ENCODE data around the gene NFX1.

Gene NFX1

GRCh38 chr9:33267151-33267767 is 23.1 kb upstream of the NFX1 start:
- H3K27me3 ChIP-seq (ENCODE audit: insufficient read depth, low read length) = no peaks in the 10 kb centered on the region
- H3K9me3 ChIP-seq (ENCODE audit: insufficient read depth, low read depth, low read length) = no peaks in the 10 kb centered on the region
- H3K4me3 ChIP-seq (ENCODE audit: low read length) = no peak overlapping the region
- H3K9ac ChIP-seq (ENCODE audit: low read depth, low read length) = no peak overlapping the region
- peaks cover 10% of the 10 kb centered on the region for H3K4me1 ChIP-seq (ENCODE audit: insufficient read depth, low read length)
- H3K27ac ChIP-seq (ENCODE audit: low read depth, low read length) = no peak overlapping the region
- peaks cover 57% of the 10 kb centered on the region for H3K36me3 ChIP-seq (ENCODE audit: insufficient read depth, low read length)

GRCh38 chr9:33270146-33270545 is 20.2 kb upstream of the NFX1 start:
- peaks cover 6% of the 10 kb centered on the region for H3K4me1 ChIP-seq (ENCODE audit: insufficient read depth, low read length)
- peaks cover 77% of the 10 kb centered on the region for H3K36me3 ChIP-seq (ENCODE audit: insufficient read depth, low read length)
- WGBS = 91% methylated on average over 3 of the region's 3 CpGs
- no peaks in the 10 kb centered on the region for H3K27me3 ChIP-seq (ENCODE audit: insufficient read depth, low read length)
- no peak overlapping the region for H3K9ac ChIP-seq (ENCODE audit: low read depth, low read length)
- H3K27ac ChIP-seq (ENCODE audit: low read depth, low read length) = no peak overlapping the region
- no peak overlapping the region for H3K4me3 ChIP-seq (ENCODE audit: low read length)
- H3K9me3 ChIP-seq (ENCODE audit: insufficient read depth, low read depth, low read length) = no peaks in the 10 kb centered on the region

GRCh38 chr9:33272061-33272460 is 18.3 kb upstream of the NFX1 start:
- Histone ChIP-seq H3K9me3 (ENCODE audit: insufficient read depth, low read depth, low read length) (no peaks in the 10 kb centered on the region), H3K27me3 (ENCODE audit: insufficient read depth, low read length) (no peaks in the 10 kb centered on the region), H3K9ac (ENCODE audit: low read depth, low read length) (no peak overlapping the region), H3K36me3 (ENCODE audit: insufficient read depth, low read length) (peaks cover 88% of the 10 kb centered on the region), H3K4me1 (ENCODE audit: insufficient read depth, low read length) (no peaks in the 10 kb centered on the region), H3K4me3 (ENCODE audit: low read length) (no peak overlapping the region), H3K27ac (ENCODE audit: low read depth, low read length) (no peak overlapping the region)
- 100% methylated on average over 1 of the region's 1 CpG for WGBS

GRCh38 chr9:33273266-33273971 is 16.9 kb upstream of the NFX1 start:
- H3K4me3 ChIP-seq (ENCODE audit: low read length) = no peak overlapping the region
- no peaks in the 10 kb centered on the region for H3K9me3 ChIP-seq (ENCODE audit: insufficient read depth, low read depth, low read length)
- no peaks in the 10 kb centered on the region for H3K4me1 ChIP-seq (ENCODE audit: insufficient read depth, low read length)
- H3K36me3 ChIP-seq (ENCODE audit: insufficient read depth, low read length) = peaks cover 88% of the 10 kb centered on the region
- H3K27ac ChIP-seq (ENCODE audit: low read depth, low read length) = no peak overlapping the region
- H3K27me3 ChIP-seq (ENCODE audit: insufficient read depth, low read length) = no peaks in the 10 kb centered on the region
- WGBS = 94% methylated on average over 2 of the region's 3 CpGs
- no peak overlapping the region for H3K9ac ChIP-seq (ENCODE audit: low read depth, low read length)

GRCh38 chr9:33273972-33274328 is 16.4 kb upstream of the NFX1 start:
- WGBS = 96% methylated on average over 2 of the region's 2 CpGs
- Histone ChIP-seq H3K4me1 (ENCODE audit: insufficient read depth, low read length) (no peaks in the 10 kb centered on the region), H3K9ac (ENCODE audit: low read depth, low read length) (no peak overlapping the region), H3K27ac (ENCODE audit: low read depth, low read length) (no peak overlapping the region), H3K27me3 (ENCODE audit: insufficient read depth, low read length) (no peaks in the 10 kb centered on the region), H3K9me3 (ENCODE audit: insufficient read depth, low read depth, low read length) (no peaks in the 10 kb centered on the region), H3K4me3 (ENCODE audit: low read length) (no peak overlapping the region), H3K36me3 (ENCODE audit: insufficient read depth, low read length) (peaks cover 88% of the 10 kb centered on the region)

GRCh38 chr9:33277484-33277883 is 12.8 kb upstream of the NFX1 start:
- Histone ChIP-seq H3K27me3 (ENCODE audit: insufficient read depth, low read length) (no peaks in the 10 kb centered on the region), H3K4me3 (ENCODE audit: low read length) (no peak overlapping the region), H3K36me3 (ENCODE audit: insufficient read depth, low read length) (peaks cover 87% of the 10 kb centered on the region), H3K9me3 (ENCODE audit: insufficient read depth, low read depth, low read length) (no peaks in the 10 kb centered on the region), H3K27ac (ENCODE audit: low read depth, low read length) (no peak overlapping the region), H3K4me1 (ENCODE audit: insufficient read depth, low read length) (no peaks in the 10 kb centered on the region), H3K9ac (ENCODE audit: low read depth, low read length) (no peak overlapping the region)
- whole genome bisulfite sequencing = 95% methylated on average over 4 of the region's 4 CpGs

GRCh38 chr9:33285502-33285901 is 4.8 kb upstream of the NFX1 start:
- no peak overlapping the region for H3K27ac ChIP-seq (ENCODE audit: low read depth, low read length)
- WGBS = 93% methylated on average over 4 of the region's 5 CpGs
- no peaks in the 10 kb centered on the region for H3K27me3 ChIP-seq (ENCODE audit: insufficient read depth, low read length)
- H3K9me3 ChIP-seq (ENCODE audit: insufficient read depth, low read depth, low read length) = no peaks in the 10 kb centered on the region
- no peak overlapping the region for H3K4me3 ChIP-seq (ENCODE audit: low read length)
- H3K36me3 ChIP-seq (ENCODE audit: insufficient read depth, low read length) = peaks cover 25% of the 10 kb centered on the region
- H3K9ac ChIP-seq (ENCODE audit: low read depth, low read length) = no peak overlapping the region
- H3K4me1 ChIP-seq (ENCODE audit: insufficient read depth, low read length) = no peaks in the 10 kb centered on the region

GRCh38 chr9:33287087-33287490 is 3.2 kb upstream of the NFX1 start:
- Histone ChIP-seq H3K36me3 (ENCODE audit: insufficient read depth, low read length) (peaks cover 13% of the 10 kb centered on the region), H3K4me3 (ENCODE audit: low read length) (no peak overlapping the region), H3K4me1 (ENCODE audit: insufficient read depth, low read length) (no peaks in the 10 kb centered on the region; the same call in 1 of the 2 replicates), H3K27ac (ENCODE audit: low read depth, low read length) (peak overlapping the region; percentile 23; the same call in 1 of the 2 replicates), H3K9me3 (ENCODE audit: insufficient read depth, low read depth, low read length) (no peaks in the 10 kb centered on the region), H3K27me3 (ENCODE audit: insufficient read depth, low read length) (no peaks in the 10 kb centered on the region), H3K9ac (ENCODE audit: low read depth, low read length) (no peak overlapping the region)
- 84% methylated on average over 4 of the region's 4 CpGs for WGBS

GRCh38 chr9:33288235-33288634 is 2.1 kb upstream of the NFX1 start:
- H3K27ac ChIP-seq (ENCODE audit: low read depth, low read length) = no peak overlapping the region
- H3K4me1 ChIP-seq (ENCODE audit: insufficient read depth, low read length) = no peaks in the 10 kb centered on the region; the same call in 1 of the 2 replicates
- H3K9me3 ChIP-seq (ENCODE audit: insufficient read depth, low read depth, low read length) = no peaks in the 10 kb centered on the region
- H3K27me3 ChIP-seq (ENCODE audit: insufficient read depth, low read length) = no peaks in the 10 kb centered on the region
- no peak overlapping the region for H3K4me3 ChIP-seq (ENCODE audit: low read length)
- peaks cover 15% of the 10 kb centered on the region for H3K36me3 ChIP-seq (ENCODE audit: insufficient read depth, low read length)
- H3K9ac ChIP-seq (ENCODE audit: low read depth, low read length) = no peak overlapping the region
- 72% methylated on average over 2 of the region's 4 CpGs for WGBS

- no peaks in the 10 kb centered on the region; the same call in 1 of the 2 replicates for H3K4me1 ChIP-seq (ENCODE audit: insufficient read depth, low read length)
- no peaks in the 10 kb centered on the region for H3K27me3 ChIP-seq (ENCODE audit: insufficient read depth, low read length)
- 92% methylated on average over 14 of the region's 14 CpGs for WGBS
- peak overlapping the region; percentile 93 for H3K27ac ChIP-seq (ENCODE audit: low read depth, low read length)
- peaks cover 23% of the 10 kb centered on the region for H3K36me3 ChIP-seq (ENCODE audit: insufficient read depth, low read length)
- H3K9me3 ChIP-seq (ENCODE audit: insufficient read depth, low read depth, low read length) = no peaks in the 10 kb centered on the region
- no peak overlapping the region for H3K9ac ChIP-seq (ENCODE audit: low read depth, low read length)
- no peak overlapping the region for H3K4me3 ChIP-seq (ENCODE audit: low read length)
Measured at GRCh38 chr9:33288828-33289483, 1.4 kb upstream of the NFX1 start.

- Histone ChIP-seq H3K9me3 (ENCODE audit: insufficient read depth, low read depth, low read length) (no peaks in the 10 kb centered on the region), H3K27me3 (ENCODE audit: insufficient read depth, low read length) (no peaks in the 10 kb centered on the region), H3K27ac (ENCODE audit: low read depth, low read length) (peak overlapping the region; percentile 93), H3K4me1 (ENCODE audit: insufficient read depth, low read length) (no peaks in the 10 kb centered on the region; the same call in 1 of the 2 replicates), H3K36me3 (ENCODE audit: insufficient read depth, low read length) (peaks cover 28% of the 10 kb centered on the region), H3K9ac (ENCODE audit: low read depth, low read length) (peak overlapping the region; percentile 96), H3K4me3 (ENCODE audit: low read length) (peak overlapping the region; percentile 82)
- 41% methylated on average over 7 of the region's 12 CpGs for WGBS
Measured at GRCh38 chr9:33289496-33289895, 820 bp upstream of the NFX1 start.
